Suprapubic skin (tissue), 4 donors: ENCODE results near the gene GPHA2.

Experiments
- EP300 ChIP-seq: sonication (generic); formaldehyde crosslinking; IDR thresholded peaks from one replicate; pipeline ENCODE4 v1.6.1; 2017; ENCODE audit warnings: antibody characterized with exemption
- POLR2AphosphoS5 ChIP-seq, 3 donors: sonication (generic); formaldehyde crosslinking; IDR thresholded peaks; one replicate each; pipeline ENCODE4 v1.6.1; 2017; ENCODE audit warnings: antibody characterized with exemption in 3 of 3
- TF ChIP-seq, protein P1 (sequence below), 2 donors: fragments of 200-600 bp in 1 of 2; fragments of 450-650 bp in 1 of 2; sonication (generic) in 1 of 2; IDR thresholded peaks; one replicate each; pipeline ENCODE4 v1.5.1; 2016 to 2019; ENCODE audit warnings: antibody characterized with exemption in 2 of 2, mild to moderate bottlenecking in 1 of 2, moderate library complexity in 1 of 2

DNA sequence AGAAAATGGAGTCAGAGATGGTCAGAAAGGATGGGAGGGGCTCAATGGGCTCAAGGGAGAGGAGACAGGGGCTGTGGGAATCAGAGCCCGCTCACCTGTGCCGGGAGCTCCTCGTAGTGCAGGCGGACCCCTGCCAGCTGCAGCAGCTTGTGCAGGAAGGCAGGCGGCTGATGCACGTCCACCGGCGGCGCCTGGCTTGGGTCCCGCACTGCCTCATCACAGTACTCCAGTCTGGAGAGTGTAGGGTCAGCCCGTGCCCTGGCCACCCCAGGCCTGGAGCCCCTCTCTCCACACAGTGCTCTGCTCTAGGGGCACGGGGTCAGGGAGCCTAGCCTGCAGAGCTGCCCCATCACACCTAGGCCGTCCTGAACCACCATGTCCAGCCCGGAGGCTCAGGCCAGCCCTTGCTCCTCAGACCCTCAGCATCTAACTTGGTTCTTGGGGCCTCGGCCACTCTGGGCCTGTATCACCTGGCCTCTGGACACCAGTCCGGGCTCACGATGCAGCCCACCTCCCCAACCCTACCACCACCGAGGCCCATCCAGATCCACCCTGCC lies 22.4 kb downstream of the GPHA2 start:
- TF ChIP-seq, protein P1, sequence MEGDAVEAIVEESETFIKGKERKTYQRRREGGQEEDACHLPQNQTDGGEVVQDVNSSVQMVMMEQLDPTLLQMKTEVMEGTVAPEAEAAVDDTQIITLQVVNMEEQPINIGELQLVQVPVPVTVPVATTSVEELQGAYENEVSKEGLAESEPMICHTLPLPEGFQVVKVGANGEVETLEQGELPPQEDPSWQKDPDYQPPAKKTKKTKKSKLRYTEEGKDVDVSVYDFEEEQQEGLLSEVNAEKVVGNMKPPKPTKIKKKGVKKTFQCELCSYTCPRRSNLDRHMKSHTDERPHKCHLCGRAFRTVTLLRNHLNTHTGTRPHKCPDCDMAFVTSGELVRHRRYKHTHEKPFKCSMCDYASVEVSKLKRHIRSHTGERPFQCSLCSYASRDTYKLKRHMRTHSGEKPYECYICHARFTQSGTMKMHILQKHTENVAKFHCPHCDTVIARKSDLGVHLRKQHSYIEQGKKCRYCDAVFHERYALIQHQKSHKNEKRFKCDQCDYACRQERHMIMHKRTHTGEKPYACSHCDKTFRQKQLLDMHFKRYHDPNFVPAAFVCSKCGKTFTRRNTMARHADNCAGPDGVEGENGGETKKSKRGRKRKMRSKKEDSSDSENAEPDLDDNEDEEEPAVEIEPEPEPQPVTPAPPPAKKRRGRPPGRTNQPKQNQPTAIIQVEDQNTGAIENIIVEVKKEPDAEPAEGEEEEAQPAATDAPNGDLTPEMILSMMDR (IDR thresholded peaks at IDR 0.05): no peak
- TF ChIP-seq EP300 (no peak), POLR2AphosphoS5 (IDR thresholded peaks at IDR 0.05) (no peak)
